MCF 10A (cell line): ENCODE measurements around the gene PTPRN2. TPM values are rescaled to one million over a fixed set of nuclear protein-coding genes. Genes with fewer than 3 reads are reported as not detected.

Experiments used
- BruUV-seq: library from RNA; stranded (reverse); fragments of 400-500 nt; replicated peaks from 2 replicates; lab custom pipeline; 2021; lab: Mats Ljungman, UMichigan
- CTCF ChIA-PET: fragments of 300-600 bp; sonication (Branson Sonifier 250); formaldehyde crosslinking; extraction: SDS; loops from one replicate; lab custom pipeline; 2021; ENCODE audit warnings: antibody characterized with exemption, inconsistent platforms; lab: Yijun Ruan, JAX
- POLR2A ChIA-PET: fragments of 300-600, 350-650 bp; sonication (Branson Sonifier 250); formaldehyde crosslinking; extraction: SDS; loops from one replicate; lab custom pipeline; 2020; ENCODE audit warnings: antibody characterized with exemption, inconsistent platforms; lab: Yijun Ruan, JAX
- DNase-seq: peaks from one replicate; pipeline ENCODE4 v3.0.0-alpha.2; 2018; ENCODE audit not compliant: unreplicated experiment
- H3K27ac Mint-ChIP-seq: one replicate; pipeline ENCODE4 v1.8.0; 2022; ENCODE audit warnings: mild to moderate bottlenecking, low read depth, mixed read lengths; ENCODE audit not compliant: unreplicated experiment
- H3K27me3 Mint-ChIP-seq: one replicate; pipeline ENCODE4 v1.8.0; 2022; ENCODE audit warnings: mixed read lengths; ENCODE audit not compliant: insufficient read depth, unreplicated experiment
- H3K36me3 Mint-ChIP-seq: one replicate; pipeline ENCODE4 v1.8.0; 2022; ENCODE audit warnings: mild to moderate bottlenecking, moderate library complexity, mixed read lengths; ENCODE audit not compliant: insufficient read depth, unreplicated experiment
- H3K4me1 Mint-ChIP-seq: one replicate; pipeline ENCODE4 v1.8.0; 2022; ENCODE audit warnings: mixed read lengths; ENCODE audit not compliant: insufficient read depth, unreplicated experiment
- H3K4me3 Mint-ChIP-seq: one replicate; pipeline ENCODE4 v1.8.0; 2022; ENCODE audit warnings: mild to moderate bottlenecking, moderate library complexity, mixed read lengths; ENCODE audit not compliant: unreplicated experiment
- H3K9me3 Mint-ChIP-seq: one replicate; pipeline ENCODE4 v1.8.0; 2022; ENCODE audit warnings: mixed read lengths; ENCODE audit not compliant: unreplicated experiment
- intact Hi-C: fragments of 100-400 bp; cut with micrococcal nuclease; formaldehyde crosslinking; loops from 2 replicates; pipeline ENCODE4 v1.14.1; 2022
- total RNA-seq: library from RNA; stranded (reverse); gene quantifications from 2 replicates; pipeline ENCODE4 v1.2.3, GENCODE V29; 2022
- TF ChIP-seq, protein P1 (sequence below): fragments of 200-600 bp; IDR thresholded peaks from one replicate; pipeline ENCODE4 v1.8.0; 2022; ENCODE audit warnings: antibody characterized with exemption, mild to moderate bottlenecking; ENCODE audit not compliant: unreplicated experiment

PTPRN2 gene
- total RNA-seq, 1 experiment from 2014 or later = 4.5 TPM

- H3K27ac Mint-ChIP-seq = no peak overlapping the region
Observed at GRCh38 chr7:158261362-158262235, 326.0 kb downstream of the PTPRN2 start.

DNA sequence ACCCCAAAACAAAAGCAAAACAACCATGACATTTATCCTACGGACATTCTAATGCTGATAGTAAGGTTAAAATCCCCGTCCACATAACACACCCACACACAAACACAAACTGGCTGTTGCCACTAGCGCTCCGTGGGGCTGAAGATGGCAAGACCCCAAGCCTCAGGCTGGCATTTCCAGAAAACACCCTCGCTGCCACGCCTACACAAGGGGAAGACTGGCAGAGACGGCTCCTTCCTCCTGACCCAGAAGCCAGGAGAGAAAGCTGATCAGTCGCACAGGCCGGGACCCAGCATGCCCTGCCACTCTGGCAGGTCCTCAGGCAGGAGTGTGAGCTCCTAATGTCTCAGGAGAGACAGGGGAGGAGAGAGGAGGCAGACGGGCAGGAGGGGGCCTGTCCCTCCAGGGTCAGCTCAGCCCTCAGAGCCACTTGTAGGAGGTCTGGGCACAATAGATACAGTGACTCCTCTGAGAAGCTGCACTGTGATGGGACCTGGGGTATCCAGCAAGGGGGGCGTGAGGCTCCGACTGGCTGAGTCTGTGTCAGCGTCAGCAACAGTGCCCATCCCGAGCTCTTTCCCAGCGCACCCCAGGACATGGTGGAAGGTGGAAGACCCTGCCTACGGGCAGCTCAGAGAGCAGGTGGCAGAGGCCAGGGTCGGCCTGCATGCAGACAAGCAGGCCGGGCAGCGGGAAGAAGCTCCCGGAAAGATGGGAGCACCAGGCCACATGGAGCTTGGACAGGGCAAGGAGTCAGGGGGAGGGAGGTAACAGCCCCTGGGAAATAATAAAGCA, 326.9 kb downstream of the PTPRN2 start:
- no TSS peak for BruUV-seq
- no peak overlapping the region for H3K4me3 Mint-ChIP-seq
- H3K4me1 Mint-ChIP-seq = no peaks in the 10 kb centered on the region
- H3K27me3 Mint-ChIP-seq = no peaks in the 10 kb centered on the region
- CTCF ChIA-PET = interaction anchor here (0.6 kb wide), 1 partner anchor 86 kb away, joined by 3 read pairs; no protein-coding TSS in a partner anchor
- no peak overlapping the region for H3K27ac Mint-ChIP-seq
- TF ChIP-seq, protein P1, sequence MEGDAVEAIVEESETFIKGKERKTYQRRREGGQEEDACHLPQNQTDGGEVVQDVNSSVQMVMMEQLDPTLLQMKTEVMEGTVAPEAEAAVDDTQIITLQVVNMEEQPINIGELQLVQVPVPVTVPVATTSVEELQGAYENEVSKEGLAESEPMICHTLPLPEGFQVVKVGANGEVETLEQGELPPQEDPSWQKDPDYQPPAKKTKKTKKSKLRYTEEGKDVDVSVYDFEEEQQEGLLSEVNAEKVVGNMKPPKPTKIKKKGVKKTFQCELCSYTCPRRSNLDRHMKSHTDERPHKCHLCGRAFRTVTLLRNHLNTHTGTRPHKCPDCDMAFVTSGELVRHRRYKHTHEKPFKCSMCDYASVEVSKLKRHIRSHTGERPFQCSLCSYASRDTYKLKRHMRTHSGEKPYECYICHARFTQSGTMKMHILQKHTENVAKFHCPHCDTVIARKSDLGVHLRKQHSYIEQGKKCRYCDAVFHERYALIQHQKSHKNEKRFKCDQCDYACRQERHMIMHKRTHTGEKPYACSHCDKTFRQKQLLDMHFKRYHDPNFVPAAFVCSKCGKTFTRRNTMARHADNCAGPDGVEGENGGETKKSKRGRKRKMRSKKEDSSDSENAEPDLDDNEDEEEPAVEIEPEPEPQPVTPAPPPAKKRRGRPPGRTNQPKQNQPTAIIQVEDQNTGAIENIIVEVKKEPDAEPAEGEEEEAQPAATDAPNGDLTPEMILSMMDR = no peak
- DNase-seq = no peak
- no peaks in the 10 kb centered on the region for H3K9me3 Mint-ChIP-seq
- intact Hi-C loops = no loop called here
- POLR2A ChIA-PET = no interaction called here
- peaks cover 6% of the 10 kb centered on the region for H3K36me3 Mint-ChIP-seq

More at GRCh38 chr7:158261362-158262235, 326.0 kb downstream of the PTPRN2 start:
- Mint-ChIP-seq H3K4me3 (no peak overlapping the region), H3K36me3 (no peaks in the 10 kb centered on the region), H3K9me3 (no peaks in the 10 kb centered on the region), H3K4me1 (no peaks in the 10 kb centered on the region), H3K27me3 (no peaks in the 10 kb centered on the region)
- ChIA-PET POLR2A (no interaction called here), CTCF (no interaction called here)
- no peak for DNase-seq
- no TSS peak for BruUV-seq
- intact Hi-C loops = no loop called here
- TF ChIP-seq, protein P1 = no peak

GRCh38 chr7:158259671-158260418, 327.8 kb downstream of the PTPRN2 start:
- intact Hi-C loops = no loop called here
- Mint-ChIP-seq H3K27ac (no peak overlapping the region), H3K9me3 (peaks cover 4% of the 10 kb centered on the region), H3K36me3 (peaks cover 6% of the 10 kb centered on the region), H3K4me3 (no peak overlapping the region), H3K4me1 (no peaks in the 10 kb centered on the region), H3K27me3 (no peaks in the 10 kb centered on the region)
- TF ChIP-seq, protein P1 = no peak
- BruUV-seq = no TSS peak
- no peak for DNase-seq
- ChIA-PET POLR2A (no interaction called here), CTCF (no interaction called here)
